ENCODE data around the gene DDX24.

DNA sequence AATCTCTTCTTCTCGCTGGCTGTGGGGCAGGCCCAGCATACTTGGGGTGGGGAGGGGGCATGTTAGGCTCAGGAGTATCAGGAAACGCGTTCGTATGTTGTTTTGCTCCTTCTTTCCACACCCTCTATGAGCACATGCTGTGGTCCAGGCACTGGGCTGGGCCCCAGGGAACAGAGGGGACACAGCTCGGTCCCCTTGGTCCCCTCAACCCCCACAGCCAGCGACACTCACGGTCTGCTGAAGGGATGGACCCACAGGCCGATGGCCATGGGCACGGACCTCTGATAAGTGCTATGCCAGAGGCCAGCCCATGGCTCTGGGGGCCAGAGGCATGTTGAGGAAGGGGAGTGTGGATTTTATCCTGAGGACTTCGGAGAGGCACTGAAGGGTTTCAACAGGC is 35.7 kb upstream of the DDX24 start:
- TF ChIP-seq, protein P1, sequence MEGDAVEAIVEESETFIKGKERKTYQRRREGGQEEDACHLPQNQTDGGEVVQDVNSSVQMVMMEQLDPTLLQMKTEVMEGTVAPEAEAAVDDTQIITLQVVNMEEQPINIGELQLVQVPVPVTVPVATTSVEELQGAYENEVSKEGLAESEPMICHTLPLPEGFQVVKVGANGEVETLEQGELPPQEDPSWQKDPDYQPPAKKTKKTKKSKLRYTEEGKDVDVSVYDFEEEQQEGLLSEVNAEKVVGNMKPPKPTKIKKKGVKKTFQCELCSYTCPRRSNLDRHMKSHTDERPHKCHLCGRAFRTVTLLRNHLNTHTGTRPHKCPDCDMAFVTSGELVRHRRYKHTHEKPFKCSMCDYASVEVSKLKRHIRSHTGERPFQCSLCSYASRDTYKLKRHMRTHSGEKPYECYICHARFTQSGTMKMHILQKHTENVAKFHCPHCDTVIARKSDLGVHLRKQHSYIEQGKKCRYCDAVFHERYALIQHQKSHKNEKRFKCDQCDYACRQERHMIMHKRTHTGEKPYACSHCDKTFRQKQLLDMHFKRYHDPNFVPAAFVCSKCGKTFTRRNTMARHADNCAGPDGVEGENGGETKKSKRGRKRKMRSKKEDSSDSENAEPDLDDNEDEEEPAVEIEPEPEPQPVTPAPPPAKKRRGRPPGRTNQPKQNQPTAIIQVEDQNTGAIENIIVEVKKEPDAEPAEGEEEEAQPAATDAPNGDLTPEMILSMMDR (conservative IDR thresholded peaks at IDR 0.05; ENCODE audit: low read depth, low read length): no peak
- TF ChIP-seq EZH2 (IDR thresholded peaks at IDR 0.05; ENCODE audit: borderline replicate concordance, low read depth, low read length, poor library complexity, severe bottlenecking): no peak

All from A673 (cell line).